GM06990 (cell line): ENCODE measurements around the gene DDAH1.

Experiments used
- DNase-seq: peaks from one replicate; pipeline ENCODE4 v3.0.0-alpha.2; 2011; ENCODE audit not compliant: insufficient read length; ENCODE audit errors: extremely low read depth
- H3K27me3 ChIP-seq: replicated peaks from 2 replicates; pipeline ENCODE4 v1.6.0; 2011; ENCODE audit warnings: low read length; ENCODE audit not compliant: control insufficient read depth, insufficient read depth
- H3K36me3 ChIP-seq: 2 replicates; pipeline ENCODE4 v1.5.1; 2011; ENCODE audit warnings: low read length; ENCODE audit not compliant: control insufficient read depth, insufficient read depth
- H3K4me3 ChIP-seq: replicated peaks from 2 replicates; pipeline ENCODE4 v1.5.1; 2011; ENCODE audit warnings: low read depth, mild to moderate bottlenecking, control low read depth, low read length
- TF ChIP-seq, protein P1 (sequence below): IDR thresholded peaks from 2 replicates; pipeline ENCODE4 v1.5.1; 2011; ENCODE audit warnings: low read length, control low read depth, mild to moderate bottlenecking, inconsistent platforms; ENCODE audit not compliant: insufficient read depth, poor library complexity, severe bottlenecking

The DDAH1 gene

DNA sequence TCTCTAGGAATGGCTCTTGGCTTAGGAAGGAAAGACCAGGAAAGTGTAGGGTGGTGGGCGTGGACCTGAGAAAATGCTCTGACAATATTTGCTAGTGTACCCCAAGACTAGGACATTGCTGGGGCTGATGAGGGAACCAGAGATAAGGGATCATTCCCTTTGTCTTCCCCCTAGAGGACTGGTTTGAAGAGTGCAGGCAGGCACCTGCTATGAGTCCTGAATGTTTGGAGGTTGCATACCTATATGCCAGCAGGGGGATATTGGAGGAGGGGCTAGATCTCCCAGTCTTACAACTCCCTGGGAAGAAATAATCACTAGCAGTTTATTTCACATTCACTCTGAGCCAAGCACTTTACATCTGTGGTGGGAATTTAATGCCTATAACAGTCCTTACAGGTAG is 182.5 kb downstream of the DDAH1 start:
- H3K36me3 ChIP-seq: no peaks in the 10 kb centered on the region
- TF ChIP-seq, protein P1, sequence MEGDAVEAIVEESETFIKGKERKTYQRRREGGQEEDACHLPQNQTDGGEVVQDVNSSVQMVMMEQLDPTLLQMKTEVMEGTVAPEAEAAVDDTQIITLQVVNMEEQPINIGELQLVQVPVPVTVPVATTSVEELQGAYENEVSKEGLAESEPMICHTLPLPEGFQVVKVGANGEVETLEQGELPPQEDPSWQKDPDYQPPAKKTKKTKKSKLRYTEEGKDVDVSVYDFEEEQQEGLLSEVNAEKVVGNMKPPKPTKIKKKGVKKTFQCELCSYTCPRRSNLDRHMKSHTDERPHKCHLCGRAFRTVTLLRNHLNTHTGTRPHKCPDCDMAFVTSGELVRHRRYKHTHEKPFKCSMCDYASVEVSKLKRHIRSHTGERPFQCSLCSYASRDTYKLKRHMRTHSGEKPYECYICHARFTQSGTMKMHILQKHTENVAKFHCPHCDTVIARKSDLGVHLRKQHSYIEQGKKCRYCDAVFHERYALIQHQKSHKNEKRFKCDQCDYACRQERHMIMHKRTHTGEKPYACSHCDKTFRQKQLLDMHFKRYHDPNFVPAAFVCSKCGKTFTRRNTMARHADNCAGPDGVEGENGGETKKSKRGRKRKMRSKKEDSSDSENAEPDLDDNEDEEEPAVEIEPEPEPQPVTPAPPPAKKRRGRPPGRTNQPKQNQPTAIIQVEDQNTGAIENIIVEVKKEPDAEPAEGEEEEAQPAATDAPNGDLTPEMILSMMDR: no peak
- no peak overlapping the region for H3K4me3 ChIP-seq
- no peak for DNase-seq
- no peaks in the 10 kb centered on the region for H3K27me3 ChIP-seq

DNA sequence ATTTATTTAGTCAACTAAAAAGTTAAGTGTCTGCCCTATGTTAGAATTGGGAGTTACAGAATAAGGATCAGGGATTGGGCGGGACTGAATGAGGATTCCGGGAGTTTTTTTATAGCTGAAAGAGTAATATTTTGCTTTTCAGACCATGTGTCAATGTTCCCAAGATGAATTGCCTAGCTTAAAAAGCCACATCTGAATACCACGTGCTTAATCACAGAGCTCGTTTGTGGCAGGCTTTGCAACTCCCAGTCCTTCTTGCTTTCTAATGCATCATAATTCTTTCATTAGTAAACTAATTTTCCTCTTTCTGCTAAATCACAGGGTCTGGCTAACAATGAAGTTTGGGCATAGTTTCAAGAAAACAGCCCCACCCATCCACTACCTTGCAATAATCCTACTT is 184.3 kb downstream of the DDAH1 start:
- H3K27me3 ChIP-seq: no peaks in the 10 kb centered on the region
- H3K36me3 ChIP-seq: no peaks in the 10 kb centered on the region
- DNase-seq: no peak
- no peak overlapping the region for H3K4me3 ChIP-seq
- TF ChIP-seq, protein P1: no peak

DNA sequence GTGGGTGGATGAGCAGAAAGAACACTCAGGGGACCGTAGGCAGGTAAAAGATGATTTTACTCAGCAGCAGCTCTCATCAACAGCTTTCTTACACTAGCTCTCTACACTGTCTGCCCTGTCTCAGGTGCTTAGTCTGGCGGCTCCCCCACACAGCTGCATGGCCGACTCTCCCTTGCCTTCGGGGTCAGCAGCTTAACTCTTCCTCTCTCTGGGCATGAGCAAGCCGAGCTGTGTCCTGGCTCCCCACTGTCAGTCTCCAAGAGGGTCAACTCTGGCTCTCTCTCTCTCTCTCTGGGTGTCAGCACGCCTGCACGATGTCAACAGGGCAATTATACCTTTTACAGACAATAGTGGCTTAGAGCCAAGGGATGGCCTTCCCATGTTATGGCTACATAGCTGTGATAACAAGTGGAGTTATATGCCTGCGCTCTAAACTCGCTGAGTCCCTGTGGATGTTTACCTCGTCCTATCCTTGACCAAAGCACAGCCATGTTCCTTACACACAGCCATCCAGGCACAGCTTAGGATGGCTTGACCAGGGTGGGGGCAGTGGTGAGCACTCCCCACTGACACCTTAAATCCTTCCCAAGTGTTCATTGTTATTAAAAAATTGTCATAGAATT is 185.4 kb downstream of the DDAH1 start:
- TF ChIP-seq, protein P1: no peak
- no peaks in the 10 kb centered on the region for H3K36me3 ChIP-seq
- no peak overlapping the region for H3K4me3 ChIP-seq
- no peak for DNase-seq
- H3K27me3 ChIP-seq: no peaks in the 10 kb centered on the region

DNA sequence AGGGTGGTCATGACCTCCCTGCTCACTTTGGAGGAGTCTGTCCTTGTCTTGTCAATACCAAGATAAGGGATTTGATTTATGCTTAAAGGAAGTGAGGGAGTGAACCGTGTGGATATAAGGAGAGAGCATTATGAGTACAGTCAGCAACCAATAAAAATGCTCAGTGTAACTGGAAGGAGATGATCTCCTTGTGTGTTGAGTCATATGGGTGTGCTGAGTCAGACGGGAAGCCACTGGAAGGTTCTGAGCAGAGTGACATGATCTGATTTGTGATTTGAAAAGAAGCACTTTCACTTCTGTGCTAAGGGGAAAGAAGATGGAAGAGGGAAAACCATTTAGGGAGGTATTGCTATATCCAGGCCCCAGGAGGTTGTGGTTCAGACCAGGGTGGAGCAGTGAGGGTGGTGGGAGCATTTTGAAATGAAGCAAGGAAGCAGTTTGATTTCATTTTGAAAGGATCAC is 186.1 kb downstream of the DDAH1 start:
- Histone ChIP-seq H3K36me3 (no peaks in the 10 kb centered on the region), H3K4me3 (no peak overlapping the region), H3K27me3 (no peaks in the 10 kb centered on the region)
- peak; percentile 43 for DNase-seq
- TF ChIP-seq, protein P1: no peak

DNA sequence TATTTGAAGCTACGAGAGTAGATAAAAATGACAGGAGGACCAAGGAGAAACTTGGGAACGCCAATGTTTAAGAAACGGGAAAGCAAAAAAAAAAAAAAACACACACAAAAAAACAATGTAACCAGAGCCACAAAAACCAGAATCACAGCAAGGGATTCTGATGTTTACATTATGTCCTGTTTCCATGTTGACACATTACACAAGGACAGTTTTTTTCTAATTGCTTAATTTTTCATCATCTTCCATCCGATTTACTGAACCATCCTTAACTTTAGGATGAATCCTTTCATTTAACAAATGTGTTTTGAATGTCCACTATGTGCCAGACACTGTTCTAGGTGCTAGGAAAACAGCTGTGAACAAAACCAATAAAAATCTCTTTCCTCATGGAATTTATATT is 187.2 kb downstream of the DDAH1 start:
- TF ChIP-seq, protein P1: no peak
- Histone ChIP-seq H3K4me3 (no peak overlapping the region), H3K36me3 (no peaks in the 10 kb centered on the region; the same call in 1 of the 2 replicates), H3K27me3 (no peaks in the 10 kb centered on the region)
- no peak for DNase-seq

DNA sequence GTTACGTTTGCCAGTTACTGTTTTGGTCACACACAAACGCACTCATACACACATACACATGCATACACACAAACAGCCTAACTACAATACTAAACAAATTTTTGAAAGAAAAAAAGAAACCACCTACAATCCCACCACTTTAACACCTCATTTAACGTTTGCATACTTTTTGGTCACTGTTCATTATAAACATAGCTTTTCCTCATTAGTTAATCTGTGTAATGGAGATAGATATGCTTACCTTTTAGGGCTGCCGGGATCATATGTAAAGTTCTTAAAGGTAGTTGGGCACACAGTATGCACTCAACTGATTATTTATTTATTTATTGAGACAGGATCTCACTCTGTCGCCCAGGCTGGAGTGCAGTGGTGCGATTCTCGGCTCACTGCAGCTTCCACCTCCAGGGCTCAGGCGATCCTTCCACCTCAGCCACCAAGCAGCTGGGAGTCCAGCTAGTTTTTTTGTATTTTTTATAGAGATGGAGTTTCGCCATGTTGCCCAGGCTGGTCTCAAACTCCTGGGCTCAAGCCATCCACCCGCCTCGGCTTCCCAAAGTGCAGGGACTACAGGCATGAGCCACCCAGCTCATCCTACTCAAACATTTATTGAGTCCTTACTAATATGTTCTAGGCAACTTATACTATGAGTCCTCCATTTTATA is 187.8 kb downstream of the DDAH1 start:
- no peak for DNase-seq
- TF ChIP-seq, protein P1: no peak
- Histone ChIP-seq H3K27me3 (no peaks in the 10 kb centered on the region), H3K36me3 (no peaks in the 10 kb centered on the region; the same call in 1 of the 2 replicates), H3K4me3 (peak overlapping the region; percentile 99)
